Testis (tissue), 3 donors: ENCODE measurements around the gene SSRP1. TPM values are rescaled to one million over a fixed set of nuclear protein-coding genes. Genes with fewer than 3 reads are reported as not detected.

ENCODE experiments used
- DNase-seq: peaks from one replicate; pipeline ENCODE4 v3.0.0-alpha.2; 2019
- H3K27ac ChIP-seq, 2 donors: fragments of 200-600 bp; sonication (generic); one replicate each; pipeline ENCODE4 v1.5.1; 2019
- H3K27me3 ChIP-seq: fragments of 200-600 bp; sonication (generic); one replicate; pipeline ENCODE4 v1.5.1; 2019
- H3K36me3 ChIP-seq: fragments of 200-600 bp; sonication (generic); one replicate; pipeline ENCODE4 v1.5.1; 2017; ENCODE audit warnings: low read depth; ENCODE audit errors: missing control alignments
- H3K4me1 ChIP-seq: fragments of 200-600 bp; sonication (generic); one replicate; pipeline ENCODE4 v1.5.1; 2019
- H3K4me3 ChIP-seq, 2 donors: fragments of 200-600 bp; sonication (generic); one replicate each; pipeline ENCODE4 v1.5.1; 2017 to 2019
- H3K9me3 ChIP-seq: fragments of 200-600 bp; sonication (generic); one replicate; pipeline ENCODE4 v1.5.1; 2017
- POLR2A ChIP-seq: fragments of 450-650 bp; IDR thresholded peaks from one replicate; pipeline ENCODE4 v1.6.1; 2017; ENCODE audit warnings: antibody characterized with exemption, mild to moderate bottlenecking, moderate library complexity
- WGBS, 2 donors: methylation state at CpG; one replicate each; pipeline ENCODE4 v1.1.5; 2018; 5-methylcytosine and 5-hydroxymethylcytosine counted together
- intact Hi-C: fragments of 100-400 bp; cut with DNase I; formaldehyde crosslinking; loops from one replicate; pipeline ENCODE4 v1.15.1; 2023; ENCODE audit warnings: low total_unique reads
- polyA plus RNA-seq: library from polyadenylated mRNA; stranded (reverse); fragments of 350-450 nt; fragmentation: Illumina TruSeq; extraction: RNeasy Lipid Tissue Mini Kit (QIAGEN cat#74804); gene quantifications from one replicate; pipeline ENCODE4 v1.2.3, GENCODE V29; 2014; ENCODE audit warnings: low read depth, low replicate concordance; ENCODE audit not compliant: insufficient read depth
- total RNA-seq, 2 donors: library from RNA; depleted of rRNA; stranded (reverse); fragments of >200 nt; gene quantifications; one replicate each; pipeline ENCODE4 v1.2.3, GENCODE V29; 2016
- TF ChIP-seq, protein P1 (sequence below), 3 experiments: fragments of 450-650 bp in 2 of 3; fragments of 200-600 bp in 1 of 3; sonication (generic) in 1 of 3; IDR thresholded peaks; one replicate each; pipeline ENCODE4 v1.5.1; 2016 to 2019; ENCODE audit warnings: antibody characterized with exemption in 3 of 3, mild to moderate bottlenecking in 2 of 3, moderate library complexity in 1 of 3

The SSRP1 gene
- total and polyA plus RNA-seq, 3 donors from 2014 or later, result 89.1 to 111 (median 104) TPM

DNA sequence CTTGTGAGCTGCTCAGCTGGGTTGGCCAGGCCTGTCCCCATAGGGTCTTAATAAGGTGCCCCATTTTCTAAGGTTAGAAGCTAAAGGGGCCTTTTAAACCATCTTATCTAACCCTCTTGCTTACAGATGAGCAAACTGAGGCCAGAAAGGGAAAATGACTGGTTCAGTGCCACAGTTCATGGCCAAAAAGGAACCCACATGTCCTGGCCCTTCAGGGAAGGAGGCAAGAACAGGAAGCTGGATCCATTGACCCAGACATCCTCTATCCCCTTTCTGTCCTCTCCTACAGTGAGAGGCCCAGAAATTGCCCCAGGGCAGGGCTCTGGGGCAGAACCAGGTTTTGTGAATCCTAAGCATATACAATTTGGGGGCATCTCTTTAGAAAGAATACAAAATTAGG, 35.2 kb upstream of the SSRP1 start:
- intact Hi-C loops, result no loop called here
- Histone ChIP-seq H3K36me3 (no peaks in the 10 kb centered on the region), H3K4me3 (no peak overlapping the region), H3K27me3 (no peaks in the 10 kb centered on the region), H3K4me1 (no peaks in the 10 kb centered on the region), H3K9me3 (no peaks in the 10 kb centered on the region), H3K27ac (no peak overlapping the region)
- no peak for DNase-seq
- TF ChIP-seq POLR2A, result no peak
- TF ChIP-seq, protein P1, sequence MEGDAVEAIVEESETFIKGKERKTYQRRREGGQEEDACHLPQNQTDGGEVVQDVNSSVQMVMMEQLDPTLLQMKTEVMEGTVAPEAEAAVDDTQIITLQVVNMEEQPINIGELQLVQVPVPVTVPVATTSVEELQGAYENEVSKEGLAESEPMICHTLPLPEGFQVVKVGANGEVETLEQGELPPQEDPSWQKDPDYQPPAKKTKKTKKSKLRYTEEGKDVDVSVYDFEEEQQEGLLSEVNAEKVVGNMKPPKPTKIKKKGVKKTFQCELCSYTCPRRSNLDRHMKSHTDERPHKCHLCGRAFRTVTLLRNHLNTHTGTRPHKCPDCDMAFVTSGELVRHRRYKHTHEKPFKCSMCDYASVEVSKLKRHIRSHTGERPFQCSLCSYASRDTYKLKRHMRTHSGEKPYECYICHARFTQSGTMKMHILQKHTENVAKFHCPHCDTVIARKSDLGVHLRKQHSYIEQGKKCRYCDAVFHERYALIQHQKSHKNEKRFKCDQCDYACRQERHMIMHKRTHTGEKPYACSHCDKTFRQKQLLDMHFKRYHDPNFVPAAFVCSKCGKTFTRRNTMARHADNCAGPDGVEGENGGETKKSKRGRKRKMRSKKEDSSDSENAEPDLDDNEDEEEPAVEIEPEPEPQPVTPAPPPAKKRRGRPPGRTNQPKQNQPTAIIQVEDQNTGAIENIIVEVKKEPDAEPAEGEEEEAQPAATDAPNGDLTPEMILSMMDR (IDR thresholded peaks at IDR 0.05), result no peak

DNA sequence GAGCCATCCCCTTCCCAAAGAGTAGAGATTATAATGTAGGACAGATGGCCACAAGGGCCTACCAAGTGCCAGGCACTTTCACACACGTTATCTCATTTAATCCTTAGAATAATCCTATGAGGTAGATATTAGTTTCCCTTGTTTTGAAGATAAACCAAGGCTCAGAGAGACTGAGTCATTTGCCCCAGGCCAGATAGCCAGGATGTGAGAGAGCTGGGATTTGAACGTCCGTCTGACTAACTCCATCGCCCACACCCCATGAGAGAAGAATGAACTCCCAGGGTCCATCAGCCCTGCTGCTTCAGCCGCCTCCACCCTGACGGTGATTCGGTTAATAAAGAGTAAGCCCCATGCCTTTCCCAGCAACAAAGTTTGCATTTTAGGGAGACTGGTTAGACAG, 34.6 kb upstream of the SSRP1 start:
- 88 to 95% methylated on average over 7 of the region's 7 CpGs for WGBS, 2 donors

DNA sequence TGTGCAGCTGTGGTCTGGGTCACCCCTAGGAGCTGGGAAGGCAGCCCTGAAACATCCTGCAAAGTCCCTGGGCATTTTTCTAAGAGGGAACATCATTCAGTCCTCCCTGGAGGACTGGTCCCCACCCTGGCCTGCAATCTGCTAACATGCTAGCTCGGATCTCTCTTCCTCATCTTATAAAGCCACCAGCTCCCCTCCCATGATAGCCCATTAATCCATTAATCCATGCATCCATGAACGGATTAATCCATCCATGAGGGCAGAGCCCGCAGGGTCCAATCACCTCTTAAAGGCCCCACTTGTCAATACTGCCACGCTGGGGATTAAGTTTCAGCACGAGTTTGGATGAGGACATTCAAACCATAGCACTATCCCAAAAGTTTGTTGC, 33.1 kb upstream of the SSRP1 start:
- Histone ChIP-seq H3K9me3 (no peaks in the 10 kb centered on the region), H3K4me1 (no peaks in the 10 kb centered on the region), H3K36me3 (no peaks in the 10 kb centered on the region), H3K4me3 (no peak overlapping the region), H3K27ac (no peak overlapping the region), H3K27me3 (no peaks in the 10 kb centered on the region)
- 79 to 92% methylated on average over 5 of the region's 5 CpGs for whole genome bisulfite sequencing, 2 donors
- no peak for DNase-seq
- TF ChIP-seq, protein P1 (IDR thresholded peaks at IDR 0.05), result no peak
- no peak for TF ChIP-seq POLR2A
- intact Hi-C loops, result no loop called here

More for the DNA sequence above, 34.6 kb upstream of the SSRP1 start:
- Histone ChIP-seq H3K36me3 (no peaks in the 10 kb centered on the region), H3K9me3 (no peaks in the 10 kb centered on the region), H3K4me3 (no peak overlapping the region), H3K4me1 (no peaks in the 10 kb centered on the region), H3K27me3 (no peaks in the 10 kb centered on the region), H3K27ac (no peak overlapping the region)
- TF ChIP-seq, protein P1 (IDR thresholded peaks at IDR 0.05), result no peak
- no peak for TF ChIP-seq POLR2A
- no peak for DNase-seq
- intact Hi-C loops, result no loop called here

DNA sequence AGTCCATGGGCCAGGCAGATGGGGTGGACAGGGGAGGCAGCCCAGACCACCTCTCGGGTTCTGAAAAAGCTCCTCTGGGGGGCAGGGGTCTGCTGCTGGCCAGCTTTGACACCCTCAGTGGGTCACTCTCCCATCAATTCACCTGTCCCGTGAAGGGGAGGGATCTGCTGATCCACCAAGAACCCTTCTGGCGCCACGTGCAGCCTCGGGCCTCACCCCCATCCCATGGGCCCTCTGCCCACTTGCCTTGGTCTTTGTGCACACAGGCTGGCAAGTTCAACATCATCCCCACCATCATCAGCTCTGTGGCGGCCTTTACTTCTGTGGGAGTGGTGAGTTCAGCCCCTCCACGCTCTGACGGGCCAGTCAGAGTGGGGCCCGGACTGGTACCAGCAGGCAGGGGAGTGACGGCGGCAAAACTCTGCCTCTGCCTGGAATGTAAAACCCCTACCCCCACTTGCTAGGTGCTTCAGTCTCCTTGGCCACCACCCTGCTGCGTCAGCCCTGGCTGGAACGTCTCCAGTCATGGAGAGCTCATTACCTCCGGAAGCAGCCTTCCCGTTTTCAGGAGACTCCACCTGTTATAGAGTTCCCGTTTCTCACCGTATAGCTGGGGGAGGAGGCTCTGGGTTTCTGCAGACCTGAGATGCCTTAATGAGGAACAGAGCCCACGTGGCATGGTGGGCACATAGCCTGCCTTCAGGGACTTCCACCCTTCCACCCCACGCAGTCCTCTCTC, 32.6 kb upstream of the SSRP1 start:
- DNase-seq, result no peak
- WGBS, 2 donors, result 80 to 85% methylated on average over 5 to 19 of the region's 19 CpGs

More for the DNA sequence above, 32.6 kb upstream of the SSRP1 start:
- Histone ChIP-seq H3K9me3 (no peaks in the 10 kb centered on the region), H3K4me3 (no peak overlapping the region), H3K27ac (no peak overlapping the region), H3K27me3 (no peaks in the 10 kb centered on the region), H3K4me1 (no peaks in the 10 kb centered on the region), H3K36me3 (no peaks in the 10 kb centered on the region)
- TF ChIP-seq, protein P1 (IDR thresholded peaks at IDR 0.05), result no peak
- no peak for TF ChIP-seq POLR2A
- intact Hi-C loops, result no loop called here
